GM12864 (cell line): ENCODE measurements around the gene NBL1.
A peak's percentile ranks its signal among the peaks of the same experiment; 100 is the strongest.

Experiments used
- DNase-seq: peaks from one replicate; pipeline ENCODE4 v3.0.0-alpha.2; 2011; ENCODE audit warnings: low read depth
- H3K4me3 ChIP-seq: 2 replicates; pipeline ENCODE4 v1.5.1; 2011; ENCODE audit warnings: mild to moderate bottlenecking, low read depth, low read length, control low read depth
- CTCF ChIP-seq: IDR thresholded peaks from 2 replicates; pipeline ENCODE4 v1.5.1; 2011; ENCODE audit warnings: low read depth, mild to moderate bottlenecking, moderate library complexity, low read length, control low read depth, inconsistent platforms; ENCODE audit errors: missing control alignments

NBL1 gene

GRCh38 chr1:19658186-19658585, 14.1 kb downstream of the NBL1 start:
- DNase-seq = no peak
- no peak overlapping the region for H3K4me3 ChIP-seq
- no peak for TF ChIP-seq CTCF

- peak; percentile 56 for TF ChIP-seq CTCF
- DNase-seq = no peak
Observed at GRCh38 chr1:19661721-19662228, 17.7 kb downstream of the NBL1 start.

DNA sequence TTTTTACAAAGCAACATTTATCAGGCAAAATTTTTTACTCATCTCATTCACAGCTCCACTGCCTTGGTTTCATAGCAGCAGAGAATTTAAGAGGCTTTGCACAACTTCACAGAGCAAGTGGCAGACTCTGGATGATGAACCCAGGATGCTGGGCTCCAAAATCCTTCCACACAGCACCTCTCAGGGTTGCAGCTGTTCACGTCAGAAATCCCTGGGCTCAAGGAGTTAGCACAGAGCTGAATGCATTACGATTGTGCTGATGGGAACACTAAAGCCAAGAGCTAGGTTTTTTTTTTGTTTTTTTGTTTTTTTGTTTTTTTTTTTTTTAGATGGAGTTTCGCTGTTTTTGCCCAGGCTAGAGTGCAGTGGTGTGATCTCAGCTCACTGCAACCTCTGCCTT, 18.2 kb downstream of the NBL1 start:
- no peak for TF ChIP-seq CTCF
- DNase-seq = no peak
- H3K4me3 ChIP-seq = no peak overlapping the region

More at GRCh38 chr1:19661721-19662228, 17.7 kb downstream of the NBL1 start:
- H3K4me3 ChIP-seq = no peak overlapping the region

GRCh38 chr1:19664453-19665185, 20.5 kb downstream of the NBL1 start, which contains the start of gene HTR6:
Gene HTR6, plus strand, starts transcription at chr1:19664875. Its CDS starts 879 bp downstream, at chr1:19665754.
- TF ChIP-seq CTCF = no peak
- H3K4me3 ChIP-seq = peak within 1 kb of the TSS; percentile 29; the same call in 1 of the 2 replicates
- no peak for DNase-seq

DNA sequence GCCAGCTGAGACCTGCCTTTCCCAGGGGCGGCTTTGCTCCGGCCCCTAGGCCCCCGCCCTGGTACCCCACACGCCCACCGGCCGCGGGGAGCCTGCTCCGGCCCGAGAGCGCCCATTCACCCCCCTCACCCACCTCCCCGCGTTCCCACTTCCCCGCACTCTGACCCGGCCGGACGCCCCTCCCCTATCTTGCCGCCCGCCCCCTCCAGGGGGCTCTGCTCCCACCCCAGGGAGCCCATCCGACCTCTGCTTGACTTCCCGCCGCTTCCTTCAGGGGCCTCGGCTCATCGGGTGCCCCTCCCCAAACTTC, 21.0 kb downstream of the NBL1 start:
- H3K4me3 ChIP-seq = peak overlapping the region; percentile 20; the same call in 1 of the 2 replicates
- no peak for TF ChIP-seq CTCF
- no peak for DNase-seq

DNA sequence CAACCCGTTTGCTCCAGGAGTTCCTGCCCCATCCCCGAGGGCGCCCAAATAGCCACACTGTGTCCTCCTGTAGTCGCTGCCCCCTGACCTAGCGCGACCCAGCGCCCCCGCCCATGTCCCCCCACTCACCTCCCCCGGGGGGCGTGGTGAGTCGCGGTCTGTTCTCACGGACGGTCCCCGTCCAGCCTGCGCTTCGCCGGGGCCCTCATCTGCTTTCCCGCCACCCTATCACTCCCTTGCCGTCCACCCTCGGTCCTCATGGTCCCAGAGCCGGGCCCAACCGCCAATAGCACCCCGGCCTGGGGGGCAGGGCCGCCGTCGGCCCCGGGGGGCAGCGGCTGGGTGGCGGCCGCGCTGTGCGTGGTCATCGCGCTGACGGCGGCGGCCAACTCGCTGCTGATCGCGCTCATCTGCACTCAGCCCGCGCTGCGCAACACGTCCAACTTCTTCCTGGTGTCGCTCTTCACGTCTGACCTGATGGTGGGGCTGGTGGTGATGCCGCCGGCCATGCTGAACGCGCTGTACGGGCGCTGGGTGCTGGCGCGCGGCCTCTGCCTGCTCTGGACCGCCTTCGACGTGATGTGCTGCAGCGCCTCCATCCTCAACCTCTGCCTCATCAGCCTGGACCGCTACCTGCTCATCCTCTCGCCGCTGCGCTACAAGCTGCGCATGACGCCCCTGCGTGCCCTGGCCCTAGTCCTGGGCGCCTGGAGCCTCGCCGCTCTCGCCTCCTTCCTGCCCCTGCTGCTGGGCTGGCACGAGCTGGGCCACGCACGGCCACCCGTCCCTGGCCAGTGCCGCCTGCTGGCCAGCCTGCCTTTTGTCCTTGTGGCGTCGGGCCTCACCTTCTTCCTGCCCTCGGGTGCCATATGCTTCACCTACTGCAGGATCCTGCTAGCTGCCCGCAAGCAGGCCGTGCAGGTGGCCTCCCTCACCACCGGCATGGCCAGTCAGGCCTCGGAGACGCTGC, 21.7 kb downstream of the NBL1 start:
- no peak overlapping the region for H3K4me3 ChIP-seq
- no peak for DNase-seq
- TF ChIP-seq CTCF = no peak
